Neural progenitor cell (in vitro differentiated cells): Measurements from ENCODE around the gene PTPRU. TPM values are rescaled to one million over a fixed set of nuclear protein-coding genes. Genes with fewer than 3 reads are reported as not detected.
A peak's percentile ranks its signal among the peaks of the same experiment; 100 is the strongest.

Source experiments
- DNase-seq: peaks from one replicate; pipeline ENCODE4 v3.0.0-alpha.2; 2016; ENCODE audit warnings: low spot score
- H2AFZ ChIP-seq: fragments of 200-600 bp; sonication (generic); replicated peaks from 2 replicates; pipeline ENCODE4 v1.6.1; 2016; ENCODE audit warnings: antibody characterized with exemption
- H3F3A ChIP-seq: fragments of 200-600 bp; sonication (generic); 2 replicates; pipeline ENCODE4 v1.6.1; 2016; ENCODE audit warnings: antibody characterized with exemption, low read depth
- H3K27ac ChIP-seq: fragments of 200-600 bp; sonication (generic); 2 replicates; pipeline ENCODE4 v1.5.1; 2016; ENCODE audit warnings: mild to moderate bottlenecking
- H3K27me3 ChIP-seq: fragments of 200-600 bp; sonication (generic); 2 replicates; pipeline ENCODE4 v1.6.1; 2016; ENCODE audit warnings: mild to moderate bottlenecking, moderate library complexity
- H3K36me3 ChIP-seq: fragments of 200-600 bp; sonication (generic); 2 replicates; pipeline ENCODE4 v1.5.1; 2016
- H3K4me1 ChIP-seq: fragments of 200-600 bp; sonication (generic); 2 replicates; pipeline ENCODE4 v1.6.1; 2016; ENCODE audit warnings: mixed run types
- H3K4me2 ChIP-seq: fragments of 200-600 bp; sonication (generic); 2 replicates; pipeline ENCODE4 v1.6.1; 2016
- H3K4me3 ChIP-seq: fragments of 200-600 bp; sonication (generic); 2 replicates; pipeline ENCODE4 v1.5.1; 2016
- H3K79me2 ChIP-seq: fragments of 200-600 bp; sonication (generic); 2 replicates; pipeline ENCODE4 v1.6.1; 2016; ENCODE audit warnings: low read depth
- H3K9ac ChIP-seq: fragments of 200-600 bp; sonication (generic); 2 replicates; pipeline ENCODE4 v1.6.1; 2016
- H3K9me3 ChIP-seq: fragments of 200-600 bp; sonication (generic); 2 replicates; pipeline ENCODE4 v1.5.1; 2016; ENCODE audit warnings: low read depth
- H4K20me1 ChIP-seq: fragments of 200-600 bp; sonication (generic); 2 replicates; pipeline ENCODE4 v1.6.1; 2016; ENCODE audit warnings: low read depth
- H3K27ac Mint-ChIP-seq: 3 replicates; pipeline ENCODE4 v1.8.0; 2021; ENCODE audit warnings: mixed read lengths
- H3K27me3 Mint-ChIP-seq: 2 replicates; pipeline ENCODE4 v1.8.0; 2022; ENCODE audit warnings: low read depth, mild to moderate bottlenecking, inconsistent platforms, moderate library complexity, mixed read lengths; ENCODE audit not compliant: insufficient read depth
- H3K36me3 Mint-ChIP-seq: 3 replicates; pipeline ENCODE4 v1.8.0; 2021; ENCODE audit warnings: mixed read lengths
- H3K4me1 Mint-ChIP-seq: 3 replicates; pipeline ENCODE4 v1.8.0; 2021; ENCODE audit warnings: mixed read lengths
- H3K4me3 Mint-ChIP-seq: 3 replicates; pipeline ENCODE4 v1.8.0; 2021; ENCODE audit warnings: mild to moderate bottlenecking, moderate library complexity, mixed read lengths
- H3K9me3 Mint-ChIP-seq: 3 replicates; pipeline ENCODE4 v1.8.0; 2020; ENCODE audit warnings: mixed read lengths
- CTCF ChIP-seq: fragments of 200-600 bp; sonication (generic); IDR thresholded peaks from 2 replicates; pipeline ENCODE4 v1.5.1; 2017; ENCODE audit warnings: antibody characterized with exemption, mild to moderate bottlenecking
- EZH2 ChIP-seq: fragments of 200-600 bp; sonication (generic); IDR thresholded peaks from 2 replicates; pipeline ENCODE4 v1.6.1; 2017; ENCODE audit warnings: antibody characterized with exemption, mild to moderate bottlenecking, moderate library complexity
- EZH2phosphoT487 ChIP-seq: fragments of 200-600 bp; sonication (generic); IDR thresholded peaks from 2 replicates; pipeline ENCODE4 v1.6.1; 2017; ENCODE audit warnings: antibody characterized with exemption
- total RNA-seq: library from RNA; depleted of rRNA; stranded (reverse); fragments of >200 nt; gene quantifications from 2 replicates; pipeline ENCODE4 v1.2.3, GENCODE V29; 2015; ENCODE audit warnings: low replicate concordance

PTPRU gene
- total RNA-seq, 1 donor from 2014 or later, result 29.5 TPM

- Histone ChIP-seq H3K27ac (no peak overlapping the region), H3K27me3 (peaks cover 38% of the 10 kb centered on the region), H3K4me3 (no peak overlapping the region), H3K9me3 (no peaks in the 10 kb centered on the region), H3K4me2 (no peak overlapping the region), H3K36me3 (peaks cover under 1% of the 10 kb centered on the region), H3K9ac (no peak overlapping the region), H3K79me2 (no peaks in the 10 kb centered on the region), H4K20me1 (no peaks in the 10 kb centered on the region), H3K4me1 (peaks cover 31% of the 10 kb centered on the region), H3F3A (peaks cover 26% of the 10 kb centered on the region), H2AFZ (no peak overlapping the region)
- Mint-ChIP-seq H3K4me1 (peaks cover 43% of the 10 kb centered on the region), H3K27ac (no peak overlapping the region), H3K36me3 (no peaks in the 10 kb centered on the region), H3K4me3 (peak overlapping the region; percentile 33), H3K27me3 (peaks cover 15% of the 10 kb centered on the region), H3K9me3 (no peaks in the 10 kb centered on the region)
- TF ChIP-seq CTCF (no peak), EZH2phosphoT487 (no peak), EZH2 (no peak)
- no peak for DNase-seq
These were observed 22.1 kb downstream of the PTPRU start for GRCh38 chr1:29258189-29258975.

- Histone ChIP-seq H2AFZ (peak overlapping the region; percentile 73), H3F3A (peaks cover 26% of the 10 kb centered on the region), H4K20me1 (no peaks in the 10 kb centered on the region), H3K27me3 (peaks cover 38% of the 10 kb centered on the region), H3K79me2 (no peaks in the 10 kb centered on the region), H3K27ac (no peak overlapping the region), H3K9me3 (no peaks in the 10 kb centered on the region), H3K4me1 (peaks cover 31% of the 10 kb centered on the region), H3K4me2 (peak overlapping the region; percentile 99), H3K9ac (no peak overlapping the region), H3K4me3 (peak overlapping the region; percentile 70), H3K36me3 (peaks cover 3% of the 10 kb centered on the region)
- Mint-ChIP-seq H3K4me3 (peak overlapping the region; percentile 75), H3K4me1 (peaks cover 42% of the 10 kb centered on the region), H3K36me3 (peaks cover 3% of the 10 kb centered on the region), H3K27ac (no peak overlapping the region), H3K9me3 (no peaks in the 10 kb centered on the region), H3K27me3 (peaks cover 15% of the 10 kb centered on the region)
- TF ChIP-seq EZH2 (no peak), EZH2phosphoT487 (no peak), CTCF (no peak)
- peak; percentile 61 for DNase-seq
These were observed 22.9 kb downstream of the PTPRU start for GRCh38 chr1:29258976-29259801.

GRCh38 chr1:29259802-29260441 lies 23.6 kb downstream of the PTPRU start:
- peak overlapping the region; percentile 99 for H3K4me2 ChIP-seq
- H3K27me3 Mint-ChIP-seq, result peaks cover 15% of the 10 kb centered on the region
- H3K9me3 ChIP-seq, result no peaks in the 10 kb centered on the region
- peaks cover 39% of the 10 kb centered on the region for H3K4me1 Mint-ChIP-seq
- peak overlapping the region; percentile 84 for H3K4me3 Mint-ChIP-seq
- no peak overlapping the region for H3K9ac ChIP-seq
- H3K4me1 ChIP-seq, result peaks cover 31% of the 10 kb centered on the region
- H3K27ac Mint-ChIP-seq, result no peak overlapping the region
- H3K79me2 ChIP-seq, result no peaks in the 10 kb centered on the region
- TF ChIP-seq CTCF, result no peak
- peak; percentile 47 for TF ChIP-seq EZH2phosphoT487
- peak; percentile 70 for TF ChIP-seq EZH2
- no peak overlapping the region for H3K27ac ChIP-seq
- H3K4me3 ChIP-seq, result peak overlapping the region; percentile 70
- peaks cover 26% of the 10 kb centered on the region for H3F3A ChIP-seq
- DNase-seq, result peak; percentile 82
- H3K36me3 ChIP-seq, result peaks cover 3% of the 10 kb centered on the region
- H3K9me3 Mint-ChIP-seq, result no peaks in the 10 kb centered on the region
- no peaks in the 10 kb centered on the region for H4K20me1 ChIP-seq
- peaks cover 38% of the 10 kb centered on the region for H3K27me3 ChIP-seq
- peak overlapping the region; percentile 73 for H2AFZ ChIP-seq
- peaks cover 3% of the 10 kb centered on the region for H3K36me3 Mint-ChIP-seq
